BJ (cell line): ENCODE data around the gene ZNF546. TPM values are rescaled to one million over a fixed set of nuclear protein-coding genes. Genes with fewer than 3 reads are reported as not detected.
"Not testable (repeated sequence)": the region's sequence is repeated elsewhere in the genome, so short reads cannot be mapped to it uniquely, and the experiment has no call there.

Experiments
- CTCF ChIA-PET: fragments of 350-600 bp; formaldehyde crosslinking; extraction: SDS; loops from one replicate; lab custom pipeline; 2021; ENCODE audit warnings: antibody characterized with exemption, inconsistent platforms; lab: Yijun Ruan, JAX
- POLR2A ChIA-PET: fragments of 300-600 bp; sonication (Branson Sonifier 250); formaldehyde crosslinking; extraction: SDS; loops from one replicate; lab custom pipeline; 2021; ENCODE audit warnings: antibody characterized with exemption; lab: Charles Lee
- DNase-seq: peaks from one replicate; pipeline ENCODE4 v3.0.0-alpha.2; 2011; ENCODE audit warnings: low read depth
- H3K27me3 ChIP-seq: 2 replicates; pipeline ENCODE4 v1.6.0; 2011; ENCODE audit warnings: low read length; ENCODE audit not compliant: control insufficient read depth, insufficient read depth
- H3K36me3 ChIP-seq: 2 replicates; pipeline ENCODE4 v1.5.1; 2011; ENCODE audit warnings: low read length; ENCODE audit not compliant: control insufficient read depth, insufficient read depth
- H3K4me3 ChIP-seq: 2 replicates; pipeline ENCODE4 v1.5.1; 2011; ENCODE audit warnings: low read depth, mild to moderate bottlenecking, control low read depth, low read length
- polyA plus RNA-seq: library from polyadenylated mRNA; depleted of rRNA; stranded (reverse); fragments of >200 nt; gene quantifications from 2 replicates; pipeline ENCODE4 v1.2.3, GENCODE V29; 2011
- TF ChIP-seq, protein P1 (sequence below): IDR thresholded peaks from 2 replicates; pipeline ENCODE4 v1.5.1; 2011; ENCODE audit warnings: low read depth, mild to moderate bottlenecking, control low read depth, inconsistent platforms, low read length, moderate library complexity; ENCODE audit not compliant: insufficient read depth

The ZNF546 gene
- polyA plus RNA-seq, 1 experiment, result 1.4 TPM

DNA sequence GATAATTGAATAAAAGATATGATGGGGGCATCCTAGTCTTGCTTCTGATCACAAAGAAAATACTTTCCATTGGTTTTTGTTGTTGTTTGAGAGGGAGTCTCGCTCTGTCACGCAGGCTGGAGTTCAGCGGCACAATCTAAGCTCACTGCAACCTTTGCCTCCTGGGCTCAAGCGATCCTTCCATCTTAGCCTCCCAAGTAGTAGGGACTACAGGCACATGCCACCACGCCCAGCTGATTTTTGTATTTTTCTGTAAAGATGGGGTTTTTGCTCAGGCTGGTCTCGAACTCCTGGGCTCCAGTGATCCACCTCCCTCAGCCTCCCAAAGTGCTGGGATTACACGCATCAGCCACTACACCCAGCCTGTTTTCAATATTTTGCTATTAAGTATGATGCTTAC lies 42.9 kb upstream of the ZNF546 start:
- H3K36me3 ChIP-seq, result no peaks in the 10 kb centered on the region
- TF ChIP-seq, protein P1, sequence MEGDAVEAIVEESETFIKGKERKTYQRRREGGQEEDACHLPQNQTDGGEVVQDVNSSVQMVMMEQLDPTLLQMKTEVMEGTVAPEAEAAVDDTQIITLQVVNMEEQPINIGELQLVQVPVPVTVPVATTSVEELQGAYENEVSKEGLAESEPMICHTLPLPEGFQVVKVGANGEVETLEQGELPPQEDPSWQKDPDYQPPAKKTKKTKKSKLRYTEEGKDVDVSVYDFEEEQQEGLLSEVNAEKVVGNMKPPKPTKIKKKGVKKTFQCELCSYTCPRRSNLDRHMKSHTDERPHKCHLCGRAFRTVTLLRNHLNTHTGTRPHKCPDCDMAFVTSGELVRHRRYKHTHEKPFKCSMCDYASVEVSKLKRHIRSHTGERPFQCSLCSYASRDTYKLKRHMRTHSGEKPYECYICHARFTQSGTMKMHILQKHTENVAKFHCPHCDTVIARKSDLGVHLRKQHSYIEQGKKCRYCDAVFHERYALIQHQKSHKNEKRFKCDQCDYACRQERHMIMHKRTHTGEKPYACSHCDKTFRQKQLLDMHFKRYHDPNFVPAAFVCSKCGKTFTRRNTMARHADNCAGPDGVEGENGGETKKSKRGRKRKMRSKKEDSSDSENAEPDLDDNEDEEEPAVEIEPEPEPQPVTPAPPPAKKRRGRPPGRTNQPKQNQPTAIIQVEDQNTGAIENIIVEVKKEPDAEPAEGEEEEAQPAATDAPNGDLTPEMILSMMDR, result no peak
- H3K27me3 ChIP-seq, result no peaks in the 10 kb centered on the region
- DNase-seq, result no peak
- ChIA-PET POLR2A (no interaction called here), CTCF (no interaction called here)
- no peak overlapping the region for H3K4me3 ChIP-seq

DNA sequence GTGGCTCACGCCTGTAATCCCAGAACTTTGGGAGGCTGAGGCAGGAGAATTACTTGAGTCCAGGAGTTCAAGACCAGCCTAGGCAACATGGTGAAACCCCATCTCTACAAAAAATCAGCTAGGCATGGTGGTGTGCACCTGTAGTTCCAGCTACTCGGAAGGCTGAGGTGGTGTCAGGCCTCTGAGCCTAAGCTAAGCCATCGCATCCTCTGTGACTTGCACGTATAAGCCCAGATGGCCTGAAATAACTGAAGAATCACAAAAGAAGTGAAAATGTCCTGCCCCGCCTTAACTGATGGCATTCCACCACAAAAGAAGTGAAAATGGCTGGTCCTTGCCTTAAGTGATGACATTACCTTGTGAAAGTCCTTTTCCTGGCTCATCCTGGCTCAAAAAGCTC lies 39.0 kb upstream of the ZNF546 start:
- H3K36me3 ChIP-seq, DNase-seq, H3K27me3 ChIP-seq, H3K4me3 ChIP-seq, POLR2A ChIA-PET, CTCF ChIA-PET: not testable (repeated sequence)

DNA sequence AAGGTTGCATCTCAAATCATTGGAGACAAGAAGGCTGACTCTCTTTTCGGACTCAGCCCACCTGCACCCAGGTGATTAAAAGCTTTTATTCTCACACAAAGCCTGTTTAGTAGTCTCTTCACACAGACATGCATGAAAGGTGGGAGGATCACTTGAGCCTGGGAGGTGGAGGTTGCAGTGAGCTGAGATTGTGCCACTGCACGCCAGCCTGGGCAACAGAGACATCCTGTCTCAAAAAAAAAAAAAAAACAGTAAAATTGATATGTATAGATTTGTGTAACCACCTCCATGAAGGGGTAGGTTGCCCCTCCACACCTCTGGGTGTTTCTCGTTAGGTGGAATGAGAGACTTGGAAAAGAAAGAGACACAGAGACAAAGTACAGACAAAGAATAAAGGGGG lies 37.9 kb upstream of the ZNF546 start:
- H3K4me3 ChIP-seq, CTCF ChIA-PET, H3K36me3 ChIP-seq, POLR2A ChIA-PET, DNase-seq, H3K27me3 ChIP-seq: not testable (repeated sequence)

DNA sequence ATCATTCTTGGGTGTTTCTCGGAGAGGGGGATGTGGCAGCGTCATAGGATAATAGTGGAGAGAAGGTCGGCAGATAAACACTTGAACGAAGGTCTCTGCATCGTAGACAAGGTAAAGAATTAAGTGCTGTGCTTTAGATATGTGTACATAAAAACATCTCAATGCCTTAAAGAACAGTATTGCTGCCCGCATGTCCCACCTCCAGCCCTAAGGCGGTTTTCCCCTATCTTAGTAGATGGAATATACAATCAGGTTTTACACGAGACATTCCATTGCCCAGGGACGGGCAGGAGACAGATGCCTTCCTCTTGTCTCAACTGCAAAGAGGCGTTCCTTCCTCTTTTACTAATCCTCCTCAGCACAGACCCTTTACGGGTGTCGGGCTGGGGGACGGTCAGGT lies 37.5 kb upstream of the ZNF546 start:
- POLR2A ChIA-PET, DNase-seq, CTCF ChIA-PET, H3K27me3 ChIP-seq, H3K4me3 ChIP-seq, H3K36me3 ChIP-seq: not testable (repeated sequence)

DNA sequence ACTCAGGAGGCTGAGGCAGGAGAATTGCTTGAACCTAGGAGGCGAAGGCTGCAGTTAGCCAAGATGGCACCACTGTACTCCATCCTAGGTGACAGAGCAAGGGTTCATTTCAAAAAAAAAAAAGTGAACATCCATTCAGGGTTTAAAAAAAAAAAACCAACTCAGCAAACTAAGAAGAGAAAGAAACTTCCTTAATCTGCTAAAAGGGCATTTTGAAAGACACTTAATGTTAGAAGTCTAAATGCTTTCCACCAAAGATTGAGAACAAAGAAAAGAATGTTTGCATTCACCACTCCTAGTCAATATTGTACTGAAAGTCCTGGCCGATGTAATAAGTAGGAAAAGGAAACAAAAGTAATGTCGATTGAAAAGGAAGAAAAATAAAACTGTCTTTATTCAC lies 33.0 kb upstream of the ZNF546 start:
- TF ChIP-seq, protein P1, result no peak
- POLR2A ChIA-PET, result no interaction called here
- Histone ChIP-seq H3K27me3 (no peaks in the 10 kb centered on the region), H3K4me3 (no peak overlapping the region), H3K36me3 (no peaks in the 10 kb centered on the region)
- no peak for DNase-seq
- CTCF ChIA-PET, result interaction anchor here (0.6 kb wide), 1 partner anchor 104 kb away, joined by 3 read pairs; no protein-coding TSS in a partner anchor

DNA sequence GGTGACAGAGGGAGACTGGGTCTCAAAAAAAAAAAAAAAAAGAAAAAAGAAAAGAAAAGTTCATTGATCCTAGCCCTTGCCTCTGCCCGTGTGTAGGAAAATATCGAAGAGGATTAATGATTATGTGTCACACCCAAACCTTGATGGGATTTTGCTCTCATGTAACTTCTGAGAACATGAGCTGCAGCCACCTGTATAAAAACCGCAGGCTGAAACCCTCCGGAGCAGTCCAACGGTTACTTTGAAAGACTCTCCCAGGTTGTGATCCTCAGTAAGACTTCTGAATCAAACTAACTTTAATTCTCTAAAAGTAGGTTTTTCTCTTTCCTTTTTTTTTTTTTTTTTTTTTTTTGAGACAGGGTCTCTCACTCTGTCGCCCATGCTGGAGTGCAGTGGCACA lies 30.2 kb upstream of the ZNF546 start:
- Histone ChIP-seq H3K36me3 (no peaks in the 10 kb centered on the region), H3K4me3 (no peak overlapping the region), H3K27me3 (no peaks in the 10 kb centered on the region)
- no peak for DNase-seq
- CTCF ChIA-PET, result no interaction called here
- POLR2A ChIA-PET, result no interaction called here
- TF ChIP-seq, protein P1, result no peak

DNA sequence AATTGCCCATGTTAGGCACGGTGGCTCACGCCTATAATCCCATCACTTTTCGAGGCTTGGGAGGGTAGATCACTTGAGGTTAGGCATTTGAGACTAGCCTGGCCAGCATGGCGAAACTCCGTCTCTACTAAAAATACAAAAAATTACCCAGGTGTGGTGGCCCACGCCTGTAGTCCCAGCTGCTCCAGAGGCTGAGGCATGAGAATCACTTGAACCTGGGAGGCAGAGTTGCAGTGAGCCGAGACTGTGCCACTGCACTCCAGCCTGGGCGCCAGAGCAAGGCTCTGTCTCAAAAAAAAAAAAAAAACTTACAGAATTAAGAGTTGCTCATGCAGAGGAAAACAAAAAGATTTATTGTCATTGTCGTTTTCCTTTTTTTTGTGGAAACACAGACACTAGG lies 29.3 kb upstream of the ZNF546 start:
- ChIA-PET POLR2A (no interaction called here), CTCF (no interaction called here)
- TF ChIP-seq, protein P1, result no peak
- Histone ChIP-seq H3K4me3 (no peak overlapping the region), H3K27me3 (no peaks in the 10 kb centered on the region), H3K36me3 (peaks cover 3% of the 10 kb centered on the region; the same call in 1 of the 2 replicates)
- no peak for DNase-seq
